Measurements from ENCODE around the gene RHBDD1. TPM values are rescaled to one million over a fixed set of nuclear protein-coding genes. Genes with fewer than 3 reads are reported as not detected.
A peak's percentile ranks its signal among the peaks of the same experiment; 100 is the strongest.
"Not testable (repeated sequence)": the region's sequence is repeated elsewhere in the genome, so short reads cannot be mapped to it uniquely, and the experiment has no call there.

The RHBDD1 gene
- total RNA-seq, 1 donor: 45.0 TPM

GRCh38 chr2:226825056-226825455, 10.8 kb upstream of the RHBDD1 start:
- H3K4me3 ChIP-seq (ENCODE audit: low read depth, low read length): no peak overlapping the region
- no peak for DNase-seq (ENCODE audit: low read depth)
- no peak for TF ChIP-seq CTCF (IDR thresholded peaks at IDR 0.05; ENCODE audit: insufficient read depth, low read length)

GRCh38 chr2:226828191-226828590, 7.7 kb upstream of the RHBDD1 start:
- H3K4me3 ChIP-seq (ENCODE audit: low read depth, low read length): no peak overlapping the region
- no peak for TF ChIP-seq CTCF (IDR thresholded peaks at IDR 0.05; ENCODE audit: insufficient read depth, low read length)
- DNase-seq (ENCODE audit: low read depth): no peak

- DNase-seq (ENCODE audit: low read depth): no peak
- no peak overlapping the region for H3K4me3 ChIP-seq (ENCODE audit: low read depth, low read length)
- TF ChIP-seq CTCF (IDR thresholded peaks at IDR 0.05; ENCODE audit: insufficient read depth, low read length): no peak
These were observed 5.9 kb upstream of the RHBDD1 start for GRCh38 chr2:226829721-226830631.

- DNase-seq (ENCODE audit: low read depth): no peak
- no peak for TF ChIP-seq CTCF (IDR thresholded peaks at IDR 0.05; ENCODE audit: insufficient read depth, low read length)
- no peak overlapping the region for H3K4me3 ChIP-seq (ENCODE audit: low read depth, low read length)
These were observed 4.6 kb upstream of the RHBDD1 start for GRCh38 chr2:226831266-226831665.

GRCh38 chr2:226832061-226832460, 3.8 kb upstream of the RHBDD1 start:
- H3K4me3 ChIP-seq (ENCODE audit: low read depth, low read length): no peak overlapping the region
- DNase-seq (ENCODE audit: low read depth): no peak
- no peak for TF ChIP-seq CTCF (IDR thresholded peaks at IDR 0.05; ENCODE audit: insufficient read depth, low read length)

GRCh38 chr2:226834880-226835279, 974 bp upstream of the RHBDD1 start:
- peak overlapping the region; percentile 76 for H3K4me3 ChIP-seq (ENCODE audit: low read depth, low read length)
- not testable (repeated sequence) for DNase-seq (ENCODE audit: low read depth)

GRCh38 chr2:226835420-226835795, 446 bp upstream of the RHBDD1 start:
- no peak for DNase-seq (ENCODE audit: low read depth)
- no peak for TF ChIP-seq CTCF (IDR thresholded peaks at IDR 0.05; ENCODE audit: insufficient read depth, low read length)
- peak overlapping the region; percentile 76 for H3K4me3 ChIP-seq (ENCODE audit: low read depth, low read length)

Measured in fibroblast of the aortic adventitia (primary cell).